NCI-H1930 (cell line): ENCODE data around the gene MRTFB.
A peak's percentile ranks its signal among the peaks of the same experiment; 100 is the strongest.

Source experiments
- DNase-seq, 2 experiments: peaks; one replicate each; lab custom pipeline; 2025; lab: John Stamatoyannopoulos, UW

The MRTFB gene

DNA sequence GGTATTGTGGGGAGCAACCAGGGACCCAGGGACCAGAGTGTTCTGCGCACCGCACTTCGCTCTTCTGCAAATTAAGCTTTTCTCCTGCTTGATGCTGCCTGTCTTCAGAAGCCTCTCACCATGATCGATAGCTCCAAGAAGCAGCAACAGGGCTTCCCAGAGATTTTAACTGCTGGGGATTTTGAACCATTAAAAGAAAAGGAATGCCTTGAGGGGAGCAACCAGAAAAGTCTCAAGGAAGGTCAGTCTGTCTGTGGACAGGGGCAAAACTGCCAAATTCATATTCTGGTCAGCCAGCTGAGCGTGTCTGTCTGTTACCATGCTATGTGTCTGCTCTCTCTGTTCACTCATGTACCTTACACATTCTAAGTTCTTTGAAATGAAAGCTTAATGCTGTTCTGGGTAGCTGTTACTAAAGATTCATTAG is 115.7 kb downstream of the MRTFB start:
- DNase-seq = no peak

GRCh38 chr16:14187517-14188338 is 116.6 kb downstream of the MRTFB start:
- DNase-seq = no peak

- peak; percentile 43 to 60 for DNase-seq
Measured at GRCh38 chr16:14193316-14193871, 122.3 kb downstream of the MRTFB start.

DNA sequence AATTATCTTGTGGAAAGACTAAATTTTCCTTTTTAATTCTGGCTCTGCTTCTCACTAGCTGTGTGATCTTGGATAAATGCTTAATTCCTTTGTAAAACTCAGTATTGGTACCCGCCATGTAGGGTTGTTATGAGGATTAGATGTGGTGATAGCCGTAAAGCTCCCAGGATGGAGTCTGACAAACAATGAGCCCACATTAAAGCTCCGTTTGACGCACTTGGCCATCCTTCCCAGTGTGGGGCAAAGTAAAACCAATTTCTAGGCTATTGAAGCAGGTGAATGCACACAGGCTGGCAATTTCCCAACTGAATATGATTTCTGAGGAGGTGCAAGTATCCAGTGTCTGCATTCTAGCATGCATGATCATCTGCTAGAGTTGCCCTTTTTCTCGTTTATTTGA is 123.6 kb downstream of the MRTFB start:
- peak; percentile 51 to 75 for DNase-seq

- no peak for DNase-seq
Measured at GRCh38 chr16:14196011-14196410, 124.9 kb downstream of the MRTFB start.

GRCh38 chr16:14196539-14196938 is 125.4 kb downstream of the MRTFB start:
- DNase-seq = no peak

GRCh38 chr16:14198012-14198411 is 126.9 kb downstream of the MRTFB start:
- DNase-seq = no peak

DNA sequence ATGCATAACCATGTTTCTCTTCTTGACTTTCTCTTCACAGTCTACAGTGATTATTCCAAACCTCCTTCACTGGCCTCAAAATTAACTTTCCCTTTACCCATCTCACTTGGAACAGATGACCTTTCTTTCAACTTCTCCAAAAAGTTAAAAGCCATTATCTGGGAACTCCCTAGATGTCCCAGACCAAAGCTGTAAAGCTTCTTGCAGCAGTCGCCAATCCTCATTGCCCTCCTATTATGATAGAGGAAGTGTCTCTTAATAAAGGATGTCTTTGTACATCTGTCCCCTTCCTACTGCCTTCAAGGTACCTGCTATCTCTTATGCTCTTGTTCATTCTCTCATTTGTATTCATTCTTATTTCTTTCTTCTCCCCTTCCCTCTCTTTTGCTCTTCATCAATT is 127.5 kb downstream of the MRTFB start:
- DNase-seq = no peak

DNA sequence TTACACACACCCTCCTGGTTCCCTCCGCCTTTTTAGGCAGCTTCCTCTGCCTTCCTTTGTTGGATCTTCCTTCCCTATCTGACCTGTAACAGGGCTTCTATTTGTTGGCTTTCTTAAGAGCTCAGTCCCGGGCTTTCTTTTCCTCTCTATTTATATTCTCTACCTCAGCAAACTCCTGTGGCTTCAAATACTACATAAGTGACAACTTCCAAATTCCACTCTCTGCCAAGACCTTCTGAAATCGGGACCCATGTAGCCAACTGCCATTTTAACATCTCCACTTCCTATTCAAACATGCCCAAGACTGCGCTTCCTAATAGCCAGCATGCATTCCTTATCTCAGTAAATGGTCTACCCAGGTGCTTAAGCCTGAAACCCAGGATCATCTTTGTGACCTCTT is 128.1 kb downstream of the MRTFB start:
- no peak for DNase-seq

DNA sequence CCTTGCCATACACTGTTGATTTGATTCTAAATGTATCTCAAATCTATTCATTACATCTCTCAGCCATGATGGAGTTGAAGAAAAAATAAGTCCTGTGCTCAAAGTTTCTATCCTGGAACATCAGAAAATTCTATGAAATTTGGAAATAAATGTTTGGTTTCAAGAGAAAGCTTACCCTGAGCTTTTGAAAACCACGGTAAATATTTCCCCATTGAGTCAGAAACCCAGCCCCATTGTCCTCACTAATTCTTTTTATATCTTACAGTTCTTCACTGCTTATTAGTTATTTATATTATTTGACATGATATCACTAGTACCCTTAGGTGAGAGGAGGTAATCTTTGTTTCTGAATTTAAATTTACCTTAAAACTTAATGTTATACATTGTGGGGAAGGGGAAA is 128.5 kb downstream of the MRTFB start:
- no peak for DNase-seq

DNA sequence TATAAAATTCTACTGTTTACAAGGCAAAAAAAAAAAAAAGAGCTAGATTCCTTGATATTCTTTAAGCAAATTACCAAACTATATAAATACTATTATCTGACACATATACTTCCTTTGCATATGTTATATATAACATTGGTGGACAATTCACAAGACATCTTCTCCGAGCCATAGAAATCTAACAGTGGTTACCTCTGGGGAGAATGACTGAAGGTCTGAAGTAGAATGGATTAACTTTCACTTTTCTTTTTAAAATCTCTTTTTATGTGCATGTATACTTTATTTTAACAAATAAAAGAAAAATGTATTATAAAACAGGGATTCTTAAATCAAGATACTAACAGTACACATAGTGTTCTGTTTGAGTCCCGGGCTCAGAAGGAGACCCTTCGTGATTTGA is 131.0 kb downstream of the MRTFB start:
- no peak for DNase-seq

GRCh38 chr16:14202697-14203096 is 131.6 kb downstream of the MRTFB start:
- peak; percentile 83 to 89 for DNase-seq

DNA sequence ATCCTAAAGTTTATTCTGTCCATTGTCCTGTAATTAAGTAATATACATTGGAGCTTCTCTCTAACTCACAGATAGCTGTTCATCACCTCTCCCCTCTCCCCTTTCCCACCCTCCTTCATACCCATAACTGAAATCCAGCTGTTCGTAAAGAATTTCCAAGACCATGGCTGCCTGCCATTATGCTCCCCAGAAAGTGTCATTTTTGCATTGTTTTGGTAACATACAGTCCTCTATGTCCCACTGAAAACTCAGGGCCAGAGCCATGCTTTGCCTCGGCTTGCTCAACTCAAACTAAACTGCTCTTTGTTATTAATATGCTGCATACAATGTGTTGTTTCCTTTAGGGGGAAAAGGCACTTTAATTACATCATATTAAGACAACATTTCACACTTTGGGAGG is 132.0 kb downstream of the MRTFB start:
- DNase-seq = no peak

DNA sequence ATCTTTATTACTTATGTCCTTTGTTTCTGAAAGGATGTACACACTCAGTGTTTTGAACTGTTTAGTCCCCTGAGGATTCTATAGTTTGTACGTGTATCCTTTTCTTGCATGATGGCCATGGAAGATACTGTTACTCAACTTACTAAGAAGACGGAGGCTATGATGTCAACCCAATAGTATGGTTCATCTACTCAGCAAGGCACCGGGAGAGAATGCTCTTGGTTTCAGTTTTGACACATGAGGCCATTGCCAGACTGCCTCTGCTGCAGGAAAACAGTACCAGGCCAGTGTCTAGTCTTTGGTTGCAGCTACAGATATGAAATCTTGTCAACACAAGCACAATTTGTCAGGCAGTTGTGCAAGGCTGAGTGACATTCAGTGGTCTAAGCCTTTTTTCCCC is 134.5 kb downstream of the MRTFB start:
- no peak for DNase-seq

- DNase-seq = no peak
Measured at GRCh38 chr16:14211856-14212543, 140.9 kb downstream of the MRTFB start.

DNA sequence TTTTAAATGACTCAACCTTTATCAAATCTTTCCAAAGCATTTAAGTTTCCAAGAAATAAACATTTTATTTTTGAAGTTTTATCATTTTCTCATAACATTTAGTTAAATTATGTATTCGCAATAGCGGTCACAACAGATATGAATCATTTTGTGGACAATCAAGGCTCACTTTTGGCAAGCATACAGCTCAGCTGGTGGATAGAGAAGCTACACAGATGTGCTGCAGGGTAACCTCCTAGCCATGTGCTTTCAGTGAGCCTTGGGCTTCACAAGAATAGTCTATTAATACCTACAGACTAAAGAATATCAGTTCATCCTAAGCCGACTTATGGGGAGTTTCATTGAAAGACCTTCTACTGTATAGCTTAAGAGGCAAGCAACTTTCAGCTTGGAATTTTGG is 144.8 kb downstream of the MRTFB start:
- no peak for DNase-seq

DNA sequence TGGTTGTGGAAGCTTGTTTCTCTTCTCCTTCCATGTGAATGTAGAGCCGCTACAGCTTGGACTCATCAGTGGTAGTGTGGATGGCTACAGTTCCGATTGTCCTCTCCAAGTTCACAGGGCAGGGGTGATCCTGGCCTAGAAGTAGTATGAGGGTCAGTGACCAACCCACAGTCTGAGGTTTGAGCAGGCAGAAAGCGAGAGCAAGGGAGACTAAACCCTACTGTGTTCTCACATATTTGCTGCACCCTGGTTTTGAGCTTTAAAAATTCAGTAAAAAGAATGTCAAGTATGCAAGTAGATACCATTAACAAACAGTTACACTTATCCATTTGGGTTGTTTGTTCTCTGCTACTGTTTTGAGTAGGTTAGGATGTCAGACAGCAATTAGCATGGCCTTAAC is 148.9 kb downstream of the MRTFB start:
- DNase-seq = no peak

DNA sequence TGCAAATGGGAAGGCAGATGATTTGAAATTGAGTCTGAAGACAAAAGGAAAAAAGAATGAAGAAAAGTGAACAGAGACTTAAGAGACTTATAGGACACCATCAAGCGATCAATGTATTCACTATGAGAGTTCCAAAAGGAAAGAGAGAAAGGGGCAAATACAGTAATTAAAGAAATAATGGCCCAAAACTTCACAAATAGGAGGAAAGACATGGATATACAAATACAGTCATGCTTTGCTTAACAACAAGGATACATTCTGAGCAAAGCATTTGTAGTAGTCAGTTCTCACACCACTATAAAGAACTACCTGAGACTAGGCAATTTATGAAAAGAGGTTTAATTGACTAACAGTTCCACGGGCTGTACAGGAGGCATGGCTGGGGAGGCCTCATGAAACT is 152.5 kb downstream of the MRTFB start:
- no peak for DNase-seq

- no peak for DNase-seq
Measured at GRCh38 chr16:14225457-14225856, 154.3 kb downstream of the MRTFB start.

DNA sequence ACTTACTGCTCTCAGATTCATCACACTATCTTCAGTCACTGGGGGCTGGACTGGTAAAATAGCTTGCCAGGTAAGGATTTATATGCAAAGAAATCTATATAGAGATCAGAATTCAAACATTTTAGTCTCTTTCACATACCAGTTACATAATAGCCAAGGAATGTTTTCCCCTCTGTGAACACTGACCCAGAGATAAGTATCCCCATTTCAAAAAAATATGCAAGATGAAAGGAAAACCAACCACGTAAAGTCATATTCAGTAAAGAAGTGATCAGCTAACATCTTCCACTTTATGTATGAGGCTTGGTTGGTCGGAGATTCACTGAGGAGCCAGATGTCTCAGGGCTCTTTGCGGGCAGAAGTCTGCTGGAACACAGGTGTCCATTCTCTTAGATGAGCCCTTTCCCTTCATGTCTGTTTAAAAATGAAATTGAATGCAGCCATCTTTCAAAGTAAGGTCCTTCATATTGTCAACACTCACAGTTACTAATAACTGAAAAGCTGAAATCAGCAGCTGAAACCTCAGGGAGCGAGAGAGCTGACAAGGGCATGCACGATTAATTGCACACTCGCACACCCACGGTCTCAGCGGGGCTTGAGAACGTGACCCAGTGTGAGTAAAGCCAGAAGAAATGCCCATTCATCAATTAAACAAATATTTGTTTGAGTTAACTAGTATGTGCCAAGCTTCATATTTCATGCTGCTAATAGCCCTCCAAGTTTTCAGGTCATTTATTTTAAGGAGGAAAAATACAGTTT is 161.2 kb downstream of the MRTFB start:
- no peak for DNase-seq

GRCh38 chr16:14236401-14236800 is 165.3 kb downstream of the MRTFB start:
- no peak for DNase-seq

- DNase-seq = no peak
Measured at GRCh38 chr16:14238756-14239155, 167.6 kb downstream of the MRTFB start.

- DNase-seq = no peak
Measured at GRCh38 chr16:14239791-14240190, 168.7 kb downstream of the MRTFB start.
